Right atrium auricular region (tissue), 2 donors: ENCODE data around the gene MARK3. TPM values are rescaled to one million over a fixed set of nuclear protein-coding genes. Genes with fewer than 3 reads are reported as not detected.

Source experiments
- DNase-seq: peaks from one replicate; pipeline ENCODE4 v3.0.0-alpha.2; 2019; ENCODE audit warnings: low spot score
- H3K27ac ChIP-seq, 2 donors: fragments of 200-600 bp; sonication (generic); 1 replicate in 1 of 2; 2 replicates in 1 of 2; pipeline ENCODE4 v1.5.1; 2016 to 2019
- H3K27me3 ChIP-seq, 2 donors: fragments of 200-600 bp; sonication (generic); one replicate each; pipeline versions ENCODE4 v1.5.1 to v1.6.0; 2017 to 2019
- H3K36me3 ChIP-seq: fragments of 200-600 bp; sonication (generic); one replicate; pipeline ENCODE4 v1.5.1; 2016
- H3K4me1 ChIP-seq, 2 donors: fragments of 200-600 bp; sonication (generic); one replicate each; pipeline versions ENCODE4 v1.5.1 to v1.6.0; 2017 to 2019
- H3K4me3 ChIP-seq, 2 donors: fragments of 200-600 bp; sonication (generic); 1 replicate in 1 of 2; 2 replicates in 1 of 2; pipeline ENCODE4 v1.5.1; 2017 to 2019; ENCODE audit warnings: mild to moderate bottlenecking in 1 of 2, moderate library complexity in 1 of 2
- H3K9me3 ChIP-seq, 2 donors: fragments of 200-600 bp; sonication (generic); one replicate each; pipeline ENCODE4 v1.5.1; 2019
- total RNA-seq, 2 donors: library from RNA; depleted of rRNA; stranded (reverse); fragments of >200 nt; gene quantifications; one replicate each; pipeline ENCODE4 v1.1.0, GENCODE V29; 2016
- TF ChIP-seq, protein P1 (sequence below), 2 donors: fragments of 200-600 bp; sonication (generic); IDR thresholded peaks; one replicate each; pipeline ENCODE4 v1.5.1; 2019; ENCODE audit warnings: antibody characterized with exemption in 2 of 2

Gene MARK3
- total RNA-seq, 2 donors from 2014 or later = 71.7 to 74.2 TPM

DNA sequence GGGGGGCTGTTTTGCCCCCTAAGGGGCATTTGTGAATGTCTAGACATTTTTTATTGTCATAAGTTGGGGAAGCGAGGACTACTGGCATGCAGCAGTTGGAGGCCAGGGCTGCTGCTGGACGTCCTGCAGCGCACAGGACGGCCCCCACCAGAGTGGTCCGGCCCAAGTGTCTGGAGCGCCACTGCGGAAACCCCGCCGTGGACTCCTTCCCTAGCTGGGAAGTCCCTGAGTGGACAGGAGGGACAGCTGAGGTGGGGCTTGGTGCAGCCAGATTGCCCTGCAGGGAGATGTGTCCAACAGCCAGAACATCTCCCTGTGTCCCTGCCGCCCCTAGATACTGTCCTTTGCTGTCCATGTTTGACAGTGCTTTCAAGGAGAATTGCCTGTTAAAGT lies 132.0 kb downstream of the MARK3 start:
- Histone ChIP-seq H3K9me3 (no peaks in the 10 kb centered on the region), H3K27ac (peak overlapping the region; percentile 45 to 84), H3K4me1 (peaks cover 0 to 85% of the 10 kb centered on the region in 2 donors), H3K27me3 (no peaks in the 10 kb centered on the region), H3K4me3 (no peak overlapping the region), H3K36me3 (peaks cover 4% of the 10 kb centered on the region)
- TF ChIP-seq, protein P1, sequence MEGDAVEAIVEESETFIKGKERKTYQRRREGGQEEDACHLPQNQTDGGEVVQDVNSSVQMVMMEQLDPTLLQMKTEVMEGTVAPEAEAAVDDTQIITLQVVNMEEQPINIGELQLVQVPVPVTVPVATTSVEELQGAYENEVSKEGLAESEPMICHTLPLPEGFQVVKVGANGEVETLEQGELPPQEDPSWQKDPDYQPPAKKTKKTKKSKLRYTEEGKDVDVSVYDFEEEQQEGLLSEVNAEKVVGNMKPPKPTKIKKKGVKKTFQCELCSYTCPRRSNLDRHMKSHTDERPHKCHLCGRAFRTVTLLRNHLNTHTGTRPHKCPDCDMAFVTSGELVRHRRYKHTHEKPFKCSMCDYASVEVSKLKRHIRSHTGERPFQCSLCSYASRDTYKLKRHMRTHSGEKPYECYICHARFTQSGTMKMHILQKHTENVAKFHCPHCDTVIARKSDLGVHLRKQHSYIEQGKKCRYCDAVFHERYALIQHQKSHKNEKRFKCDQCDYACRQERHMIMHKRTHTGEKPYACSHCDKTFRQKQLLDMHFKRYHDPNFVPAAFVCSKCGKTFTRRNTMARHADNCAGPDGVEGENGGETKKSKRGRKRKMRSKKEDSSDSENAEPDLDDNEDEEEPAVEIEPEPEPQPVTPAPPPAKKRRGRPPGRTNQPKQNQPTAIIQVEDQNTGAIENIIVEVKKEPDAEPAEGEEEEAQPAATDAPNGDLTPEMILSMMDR (IDR thresholded peaks at IDR 0.05) = no peak
- no peak for DNase-seq

DNA sequence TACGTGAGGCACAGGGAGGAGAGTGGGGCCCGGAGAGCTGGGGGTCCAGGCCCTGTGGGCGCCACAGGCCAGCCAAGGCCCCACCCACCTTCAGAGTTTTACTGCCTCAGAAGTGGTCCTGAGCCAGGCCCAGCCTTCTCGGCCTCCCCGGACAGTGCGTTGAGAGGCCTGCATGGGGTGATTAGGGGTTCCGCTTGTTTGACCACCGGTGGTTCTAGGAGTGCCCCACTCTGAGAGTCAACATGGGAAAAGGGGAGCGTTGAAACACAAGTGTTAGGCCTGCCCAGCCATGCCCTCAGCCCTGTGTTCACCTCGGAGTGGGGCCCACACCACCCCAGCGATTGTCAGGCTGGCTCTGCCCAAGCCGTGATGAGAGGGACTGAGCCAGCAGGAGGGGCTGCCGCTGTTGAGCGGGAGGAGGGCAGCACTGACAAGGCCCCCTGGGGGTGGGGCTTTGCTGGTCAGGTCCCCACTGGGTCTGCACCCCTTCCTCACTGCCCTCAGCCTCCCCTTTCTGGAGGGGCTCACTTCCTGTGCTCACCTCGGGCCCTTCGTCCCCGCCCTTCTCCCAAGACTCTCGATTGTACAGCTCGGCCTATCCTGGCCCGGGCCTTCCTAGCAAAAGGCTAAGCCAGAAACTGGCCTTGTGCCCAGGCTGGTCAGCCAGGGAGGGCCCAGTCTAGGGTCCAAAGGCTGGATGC lies 132.7 kb downstream of the MARK3 start:
- H3K27me3 ChIP-seq = no peaks in the 10 kb centered on the region
- peaks cover 4% of the 10 kb centered on the region for H3K36me3 ChIP-seq
- peak overlapping the region; percentile 45 to 84 for H3K27ac ChIP-seq
- no peak overlapping the region for H3K4me3 ChIP-seq
- peaks cover 0 to 83% of the 10 kb centered on the region in 2 donors for H3K4me1 ChIP-seq
- TF ChIP-seq, protein P1 (IDR thresholded peaks at IDR 0.05) = no peak
- DNase-seq = no peak
- H3K9me3 ChIP-seq = no peaks in the 10 kb centered on the region

DNA sequence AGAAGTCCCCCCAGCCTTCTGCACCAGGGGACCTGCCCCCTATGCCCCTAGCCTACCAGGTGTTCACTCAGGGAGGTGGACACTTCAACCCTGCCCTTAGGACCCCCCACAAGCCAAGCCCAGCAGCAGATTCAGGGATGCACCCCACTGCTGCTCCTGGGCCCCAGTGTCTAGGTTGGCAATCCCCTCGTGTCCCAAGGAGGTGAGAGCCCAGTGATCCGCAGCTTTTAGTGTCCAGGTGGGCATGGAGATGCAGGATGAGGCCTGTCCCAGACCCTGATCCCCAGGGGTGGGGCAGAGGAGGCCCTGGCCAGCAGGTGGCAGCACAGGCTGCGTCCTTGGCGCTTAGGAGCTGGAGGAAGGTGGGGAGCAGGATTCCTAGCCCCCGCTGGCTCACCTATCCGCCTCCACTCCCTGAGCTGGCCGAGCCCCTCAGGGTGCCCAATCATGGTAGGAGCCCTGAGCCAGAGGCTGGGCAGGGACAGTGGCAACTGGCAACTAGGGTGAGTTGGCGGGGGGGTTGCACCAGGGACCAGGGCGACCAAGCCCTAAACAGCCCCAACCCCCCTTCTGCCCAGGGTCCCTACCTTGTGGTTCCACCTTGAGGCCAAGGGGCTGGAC lies 133.3 kb downstream of the MARK3 start:
- DNase-seq = no peak
- H3K9me3 ChIP-seq = no peaks in the 10 kb centered on the region
- H3K27ac ChIP-seq = peak overlapping the region; percentile 45 to 84
- TF ChIP-seq, protein P1 (IDR thresholded peaks at IDR 0.05) = peak; percentile 90 to 95
- H3K36me3 ChIP-seq = peaks cover 4% of the 10 kb centered on the region
- no peak overlapping the region for H3K4me3 ChIP-seq
- peaks cover 0 to 81% of the 10 kb centered on the region in 2 donors for H3K4me1 ChIP-seq
- no peaks in the 10 kb centered on the region for H3K27me3 ChIP-seq

DNA sequence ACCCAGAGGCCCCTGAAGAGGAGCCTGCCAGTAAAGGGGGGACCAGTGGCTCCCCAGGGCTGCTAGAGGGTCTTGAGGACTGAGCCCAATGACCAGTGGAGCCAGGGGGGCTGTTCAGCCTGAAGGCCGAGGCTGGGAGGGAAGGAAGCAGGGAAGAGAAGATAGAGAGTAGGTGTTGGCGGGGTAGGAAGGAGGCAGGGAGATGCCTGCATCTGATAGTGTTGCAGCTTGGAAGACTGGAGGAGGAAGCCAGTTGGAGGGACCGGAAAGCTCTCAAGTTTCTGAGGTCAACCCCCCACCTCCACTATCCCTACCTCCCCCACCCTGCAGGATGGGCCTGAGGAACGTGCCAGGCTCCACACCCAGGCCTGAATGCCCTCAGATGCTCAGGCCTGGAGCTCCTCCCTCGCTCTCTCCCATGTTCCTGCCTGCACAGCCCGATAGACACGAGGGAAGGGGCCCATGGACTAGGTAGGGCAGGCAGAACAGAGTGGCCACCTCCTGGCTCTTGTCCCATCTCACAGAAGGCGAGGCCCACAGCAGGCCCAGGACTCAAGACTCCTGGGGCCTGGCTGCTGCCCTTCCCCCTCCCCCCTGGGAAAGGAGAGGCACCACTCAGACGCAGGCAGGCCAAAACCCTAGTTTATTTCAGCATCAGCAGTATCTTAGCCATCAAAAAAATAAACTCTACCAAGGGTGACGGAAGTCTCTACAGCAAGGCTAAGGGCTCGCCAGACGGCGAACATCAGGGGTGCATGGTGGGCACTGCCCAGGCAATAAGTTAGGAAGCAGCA lies 134.0 kb downstream of the MARK3 start:
- H3K9me3 ChIP-seq = no peaks in the 10 kb centered on the region
- H3K36me3 ChIP-seq = peaks cover 4% of the 10 kb centered on the region
- TF ChIP-seq, protein P1 (IDR thresholded peaks at IDR 0.05) = no peak
- H3K4me1 ChIP-seq = peaks cover 0 to 76% of the 10 kb centered on the region in 2 donors
- peak overlapping the region in 1 of 2 donors; percentile 84 for H3K27ac ChIP-seq
- H3K4me3 ChIP-seq = no peak overlapping the region
- H3K27me3 ChIP-seq = no peaks in the 10 kb centered on the region
- DNase-seq = no peak

DNA sequence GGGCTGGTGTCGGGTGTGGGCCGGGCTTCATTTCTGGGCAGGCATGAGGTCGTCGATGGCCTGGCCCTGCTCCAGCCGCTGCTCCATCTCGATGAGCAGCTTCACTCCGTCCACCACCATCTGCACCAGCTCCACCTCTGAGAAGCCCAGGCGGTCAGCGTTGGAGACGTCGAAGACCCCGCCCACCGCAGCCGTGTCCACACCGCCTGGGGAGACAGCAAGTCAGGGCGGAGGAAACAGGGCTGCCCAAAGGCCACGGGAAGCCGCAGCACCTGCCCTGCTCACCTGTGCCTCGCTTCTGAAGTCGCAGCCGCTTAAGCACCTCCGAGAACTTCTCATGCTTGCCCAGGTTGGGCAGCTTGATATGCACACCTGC lies 134.6 kb downstream of the MARK3 start:
- no peaks in the 10 kb centered on the region for H3K9me3 ChIP-seq
- H3K27me3 ChIP-seq = no peaks in the 10 kb centered on the region
- no peak overlapping the region for H3K4me3 ChIP-seq
- peaks cover 4% of the 10 kb centered on the region for H3K36me3 ChIP-seq
- TF ChIP-seq, protein P1 (IDR thresholded peaks at IDR 0.05) = no peak
- DNase-seq = no peak
- H3K27ac ChIP-seq = peak overlapping the region; percentile 84 to 90
- H3K4me1 ChIP-seq = peaks cover 0 to 81% of the 10 kb centered on the region in 2 donors
